ENCODE data around the gene GPR37L1. TPM values are rescaled to one million over a fixed set of nuclear protein-coding genes. Genes with fewer than 3 reads are reported as not detected.

Gene GPR37L1
- total and polyA plus RNA-seq, 2 of the 4 experiments (the other 2 are of a cell fraction), result 0.02 TPM; not detected in 1

DNA sequence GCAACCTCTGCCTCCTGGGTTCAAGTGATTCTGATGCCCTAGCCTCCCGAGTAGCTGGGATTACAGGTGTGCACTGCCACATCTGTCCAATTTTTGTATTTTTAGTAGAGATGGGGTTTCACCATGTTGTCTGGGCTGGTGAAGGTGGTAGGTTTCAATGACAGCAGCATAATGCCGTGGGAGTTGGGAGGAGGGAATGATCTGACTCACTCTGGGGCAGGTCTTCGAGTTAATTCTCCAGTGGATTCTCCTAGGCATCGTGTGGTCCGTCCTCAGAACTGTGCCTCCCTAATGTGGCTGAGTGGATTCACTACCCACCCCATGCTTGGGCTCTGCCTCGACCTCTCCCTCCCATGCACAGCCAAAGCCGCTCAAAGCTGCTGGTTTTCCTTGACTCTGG lies 1.7 kb upstream of the GPR37L1 start:
- in situ Hi-C loops (cut with MboI; ENCODE audit: low sequenced_read_pairs), result loop anchor here (10.0 kb wide), 1 partner anchor 226 kb away; no protein-coding TSS in a partner anchor
- Histone ChIP-seq H2BK120ac (ENCODE audit: low read depth, low read length) (no peak overlapping the region), H2BK15ac (ENCODE audit: low read depth, low read length) (no peak overlapping the region), H3K9me1 (ENCODE audit: insufficient read depth, low read length) (no peaks in the 10 kb centered on the region), H2BK5ac (ENCODE audit: low read depth, low read length, poor library complexity, severe bottlenecking) (no peak overlapping the region), H3K27ac (ENCODE audit: insufficient read depth, low read length) (no peak overlapping the region), H2AK9ac (replicated peaks; ENCODE audit: low read depth, low read length, poor library complexity) (no peak overlapping the region), H3K4me1 (ENCODE audit: control insufficient read depth, insufficient read depth, low read length) (no peaks in the 10 kb centered on the region), H3K4ac (ENCODE audit: low read depth, low read length) (no peak overlapping the region), H4K20me1 (ENCODE audit: insufficient read depth, low read length) (no peaks in the 10 kb centered on the region), H3K14ac (replicated peaks; ENCODE audit: low read depth, low read length) (no peak overlapping the region), H4K91ac (ENCODE audit: insufficient read depth, low read depth, low read length) (no peak overlapping the region), H4K8ac (ENCODE audit: low read depth in 2 of 2, low read length in 2 of 2) (no peak overlapping the region), H3K36me3 (ENCODE audit: control insufficient read depth, insufficient read depth, low read length) (no peaks in the 10 kb centered on the region), H3K4me3 (ENCODE audit: insufficient read depth, low read depth, low read length) (no peak overlapping the region), H3K56ac (ENCODE audit: extremely low read depth, insufficient read depth, low read length) (no peak overlapping the region), H2AK5ac (ENCODE audit: low read depth, low read length) (no peak overlapping the region), H3K4me2 (ENCODE audit: low read depth, low read length) (no peak overlapping the region), H2BK20ac (ENCODE audit: low read depth, low read length) (no peak overlapping the region), H4K5ac (ENCODE audit: low read depth, low read length) (no peak overlapping the region), H3K23ac (ENCODE audit: low read depth, low read length) (no peak overlapping the region), H3K27me3 (ENCODE audit: control insufficient read depth, insufficient read depth, low read length) (peaks cover 19% of the 10 kb centered on the region), H3K79me1 (ENCODE audit: low read depth in 1 of 2, low read length in 2 of 2) (no peaks in the 10 kb centered on the region), H3K9ac (ENCODE audit: low read depth, low read length) (no peak overlapping the region), H2AFZ (replicated peaks; ENCODE audit: low read length, poor library complexity) (no peak overlapping the region), H3K18ac (ENCODE audit: low read depth, low read length) (no peak overlapping the region), H3K9me3 (ENCODE audit: control insufficient read depth, insufficient read depth, low read length) (no peaks in the 10 kb centered on the region)
- TF ChIP-seq FOS (IDR thresholded peaks at IDR 0.05; ENCODE audit: low read depth, low read length) (no peak), POLR2A (IDR thresholded peaks at IDR 0.05; ENCODE audit: low read depth, low read length) (no peak), MAZ (IDR thresholded peaks at IDR 0.05; ENCODE audit: borderline replicate concordance, low read depth, low read length) (no peak), NFE2L2 (IDR thresholded peaks at IDR 0.05; ENCODE audit: low read depth, low read length) (no peak), RAD21 (IDR thresholded peaks at IDR 0.05; ENCODE audit: low read length) (no peak), MXI1 (IDR thresholded peaks at IDR 0.05; ENCODE audit: borderline replicate concordance, low read depth, low read length) (no peak)
- TF ChIP-seq, protein P1, sequence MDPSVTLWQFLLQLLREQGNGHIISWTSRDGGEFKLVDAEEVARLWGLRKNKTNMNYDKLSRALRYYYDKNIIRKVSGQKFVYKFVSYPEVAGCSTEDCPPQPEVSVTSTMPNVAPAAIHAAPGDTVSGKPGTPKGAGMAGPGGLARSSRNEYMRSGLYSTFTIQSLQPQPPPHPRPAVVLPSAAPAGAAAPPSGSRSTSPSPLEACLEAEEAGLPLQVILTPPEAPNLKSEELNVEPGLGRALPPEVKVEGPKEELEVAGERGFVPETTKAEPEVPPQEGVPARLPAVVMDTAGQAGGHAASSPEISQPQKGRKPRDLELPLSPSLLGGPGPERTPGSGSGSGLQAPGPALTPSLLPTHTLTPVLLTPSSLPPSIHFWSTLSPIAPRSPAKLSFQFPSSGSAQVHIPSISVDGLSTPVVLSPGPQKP (IDR thresholded peaks at IDR 0.05; ENCODE audit: borderline replicate concordance, low read depth, low read length), result no peak
- TF ChIP-seq, protein P2, sequence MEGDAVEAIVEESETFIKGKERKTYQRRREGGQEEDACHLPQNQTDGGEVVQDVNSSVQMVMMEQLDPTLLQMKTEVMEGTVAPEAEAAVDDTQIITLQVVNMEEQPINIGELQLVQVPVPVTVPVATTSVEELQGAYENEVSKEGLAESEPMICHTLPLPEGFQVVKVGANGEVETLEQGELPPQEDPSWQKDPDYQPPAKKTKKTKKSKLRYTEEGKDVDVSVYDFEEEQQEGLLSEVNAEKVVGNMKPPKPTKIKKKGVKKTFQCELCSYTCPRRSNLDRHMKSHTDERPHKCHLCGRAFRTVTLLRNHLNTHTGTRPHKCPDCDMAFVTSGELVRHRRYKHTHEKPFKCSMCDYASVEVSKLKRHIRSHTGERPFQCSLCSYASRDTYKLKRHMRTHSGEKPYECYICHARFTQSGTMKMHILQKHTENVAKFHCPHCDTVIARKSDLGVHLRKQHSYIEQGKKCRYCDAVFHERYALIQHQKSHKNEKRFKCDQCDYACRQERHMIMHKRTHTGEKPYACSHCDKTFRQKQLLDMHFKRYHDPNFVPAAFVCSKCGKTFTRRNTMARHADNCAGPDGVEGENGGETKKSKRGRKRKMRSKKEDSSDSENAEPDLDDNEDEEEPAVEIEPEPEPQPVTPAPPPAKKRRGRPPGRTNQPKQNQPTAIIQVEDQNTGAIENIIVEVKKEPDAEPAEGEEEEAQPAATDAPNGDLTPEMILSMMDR (conservative IDR thresholded peaks at IDR 0.05; ENCODE audit: low read depth, low read length), result no peak
- intact Hi-C loops (cut with micrococcal nuclease), result no loop called here
- CTCF ChIA-PET, result no interaction called here
- BruUV-seq (replicated peaks), result no TSS peak
- POLR2A ChIA-PET (ENCODE audit: unreplicated experiment), result no interaction called here
- dilution Hi-C loops (cut with HindIII; ENCODE audit: low sequenced_read_pairs, unreplicated experiment), result no loop called here
- ATAC-seq (ENCODE audit: low read depth), result no peak
- WGBS, 2 experiments (ENCODE audit: extremely low coverage in 2 of 2, insufficient read length in 1 of 2), result no CpG with 5 or more reads among the region's 7 CpGs
- DNase-seq, result no peak

All from IMR-90 (cell line).